ENCODE data around the gene OR6C65.
"Not testable (repeated sequence)": the region's sequence is repeated elsewhere in the genome, so short reads cannot be mapped to it uniquely, and the experiment has no call there.

Gene OR6C65

GRCh38 chr12:55400229-55400628 lies at the start of gene OR6C65:
Gene OR6C65, plus strand, starts transcription at chr12:55400529. Its CDS starts 0 bp downstream, at chr12:55400529.
- DNase-seq (ENCODE audit: low read depth) = no peak
- H3K4me3 ChIP-seq (ENCODE audit: low read depth, low read length) = no peak within 1 kb of the TSS

- DNase-seq (ENCODE audit: low read depth) = not testable (repeated sequence)
Measured at GRCh38 chr12:55355338-55355737, 45.0 kb upstream of the OR6C65 start.

GRCh38 chr12:55362675-55363074 lies 37.7 kb upstream of the OR6C65 start, which contains the start of gene OR6C75:
Gene OR6C75, plus strand, starts transcription at chr12:55362975. Its CDS starts 2,136 bp downstream, at chr12:55365111.
- DNase-seq (ENCODE audit: low read depth) = no peak
- H3K4me3 ChIP-seq (ENCODE audit: low read depth, low read length) = no peak within 1 kb of the TSS

More at GRCh38 chr12:55355338-55355737, 45.0 kb upstream of the OR6C65 start:
- H3K4me3 ChIP-seq (ENCODE audit: low read depth, low read length) = not testable (repeated sequence)

DNA sequence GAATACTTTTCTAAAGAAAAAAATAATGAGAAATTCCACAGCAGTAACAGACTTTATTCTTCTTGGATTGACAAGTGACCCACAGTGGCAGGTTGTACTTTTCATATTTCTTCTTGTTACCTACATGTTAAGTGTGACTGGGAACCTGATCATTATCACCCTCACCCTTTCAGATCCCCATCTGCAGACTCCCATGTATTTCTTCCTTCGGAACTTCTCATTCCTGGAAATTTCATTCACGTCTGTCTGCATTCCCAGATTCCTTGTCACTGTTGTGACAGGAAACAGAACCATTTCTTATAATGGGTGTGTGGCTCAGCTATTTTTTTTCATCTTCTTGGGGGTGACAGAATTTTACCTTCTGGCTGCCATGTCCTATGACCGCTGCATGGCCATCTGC lies 35.2 kb upstream of the OR6C65 start:
- no peak overlapping the region for H3K4me3 ChIP-seq (ENCODE audit: low read depth, low read length)
- DNase-seq (ENCODE audit: low read depth) = no peak

DNA sequence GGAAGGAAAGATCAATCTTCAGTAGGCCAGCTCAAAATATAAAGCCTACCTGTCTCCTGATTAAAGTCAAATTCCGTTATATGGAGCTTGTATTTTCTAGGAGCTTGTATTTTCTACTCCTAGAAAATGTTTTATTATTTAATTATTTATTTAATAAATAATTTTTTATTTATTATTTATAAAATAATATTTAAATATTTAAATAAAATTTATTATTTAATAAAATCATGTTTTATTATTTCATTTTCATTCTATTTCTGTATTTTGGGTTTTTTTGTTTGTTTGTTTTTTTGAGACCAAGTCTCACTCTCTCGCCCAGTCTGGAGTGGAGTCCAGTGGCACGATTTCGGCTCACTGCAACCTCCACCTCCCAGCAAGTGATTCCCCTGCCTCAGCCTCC lies 27.8 kb upstream of the OR6C65 start:
- H3K4me3 ChIP-seq (ENCODE audit: low read depth, low read length) = no peak overlapping the region
- no peak for DNase-seq (ENCODE audit: low read depth)

DNA sequence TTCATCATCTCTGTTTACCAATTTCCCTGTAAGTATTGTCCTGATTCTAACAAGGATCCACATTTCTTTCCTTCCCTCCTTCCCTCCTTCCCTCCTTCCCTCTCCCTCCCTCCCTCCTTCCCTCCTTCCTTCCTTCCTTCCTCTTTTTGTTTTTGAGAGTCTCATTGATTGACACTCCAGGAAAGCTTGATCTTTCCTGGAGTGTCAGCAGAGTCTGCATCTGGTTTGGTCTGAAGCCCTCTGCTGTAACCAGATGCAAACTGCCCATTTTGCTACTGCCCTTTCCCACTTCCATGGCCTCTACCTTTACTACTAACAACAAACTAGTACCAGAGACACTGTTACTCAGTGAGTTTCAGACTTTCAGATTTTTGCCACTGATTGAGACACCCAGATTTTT lies 14.4 kb upstream of the OR6C65 start:
- no peak for DNase-seq (ENCODE audit: low read depth)
- no peak overlapping the region for H3K4me3 ChIP-seq (ENCODE audit: low read depth, low read length)

GRCh38 chr12:55392032-55392795 lies 8.1 kb upstream of the OR6C65 start:
- no peak overlapping the region for H3K4me3 ChIP-seq (ENCODE audit: low read depth, low read length)
- no peak for DNase-seq (ENCODE audit: low read depth)

DNA sequence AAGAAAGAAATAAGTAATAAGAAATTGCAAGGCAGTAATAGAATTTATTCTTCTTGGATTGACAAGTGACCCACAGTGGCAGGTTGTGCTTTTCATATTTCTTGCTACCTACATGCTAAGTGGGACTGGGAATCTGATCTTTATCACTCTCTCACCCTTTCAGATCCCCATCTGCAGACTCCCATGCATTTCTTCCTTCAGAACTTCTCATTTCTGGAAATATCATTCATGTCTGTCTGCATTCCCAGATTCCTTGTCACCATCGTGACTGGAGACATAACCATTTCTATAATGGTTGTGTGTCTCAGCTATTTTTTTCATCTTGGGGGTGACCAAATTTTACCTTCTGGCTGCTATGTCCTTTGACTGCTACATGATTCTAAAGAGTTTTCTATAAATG lies 4.0 kb upstream of the OR6C65 start:
- no peak overlapping the region for H3K4me3 ChIP-seq (ENCODE audit: low read depth, low read length)
- DNase-seq (ENCODE audit: low read depth) = no peak

DNA sequence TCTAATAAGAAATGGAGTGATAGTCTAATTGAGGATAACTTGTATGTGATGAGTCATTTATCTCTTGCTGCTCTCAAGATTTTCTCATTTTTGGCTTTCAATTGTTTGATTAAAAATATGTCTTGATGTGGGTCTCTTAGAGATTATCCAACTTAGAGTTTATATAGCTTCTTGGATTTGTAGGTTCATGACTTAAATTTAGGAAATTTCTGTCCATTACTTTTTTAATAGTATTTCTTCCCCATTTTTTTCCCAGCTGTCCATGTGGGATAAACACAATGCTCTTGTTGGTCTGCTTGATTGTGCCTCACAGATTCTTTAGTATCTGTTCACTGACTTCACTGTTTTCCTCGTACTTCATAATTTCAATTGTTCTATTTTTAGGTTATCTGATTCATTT lies 7.5 kb downstream of the OR6C65 start:
- DNase-seq (ENCODE audit: low read depth) = no peak

GRCh38 chr12:55409133-55409532 lies 8.8 kb downstream of the OR6C65 start:
- not testable (repeated sequence) for DNase-seq (ENCODE audit: low read depth)

More for the DNA sequence above, 7.5 kb downstream of the OR6C65 start:
- H3K4me3 ChIP-seq (ENCODE audit: low read depth, low read length) = no peak overlapping the region

GRCh38 chr12:55412138-55412537 lies 11.8 kb downstream of the OR6C65 start:
- DNase-seq (ENCODE audit: low read depth); H3K4me3 ChIP-seq (ENCODE audit: low read depth, low read length): not testable (repeated sequence)

More at GRCh38 chr12:55409133-55409532, 8.8 kb downstream of the OR6C65 start:
- not testable (repeated sequence) for H3K4me3 ChIP-seq (ENCODE audit: low read depth, low read length)

DNA sequence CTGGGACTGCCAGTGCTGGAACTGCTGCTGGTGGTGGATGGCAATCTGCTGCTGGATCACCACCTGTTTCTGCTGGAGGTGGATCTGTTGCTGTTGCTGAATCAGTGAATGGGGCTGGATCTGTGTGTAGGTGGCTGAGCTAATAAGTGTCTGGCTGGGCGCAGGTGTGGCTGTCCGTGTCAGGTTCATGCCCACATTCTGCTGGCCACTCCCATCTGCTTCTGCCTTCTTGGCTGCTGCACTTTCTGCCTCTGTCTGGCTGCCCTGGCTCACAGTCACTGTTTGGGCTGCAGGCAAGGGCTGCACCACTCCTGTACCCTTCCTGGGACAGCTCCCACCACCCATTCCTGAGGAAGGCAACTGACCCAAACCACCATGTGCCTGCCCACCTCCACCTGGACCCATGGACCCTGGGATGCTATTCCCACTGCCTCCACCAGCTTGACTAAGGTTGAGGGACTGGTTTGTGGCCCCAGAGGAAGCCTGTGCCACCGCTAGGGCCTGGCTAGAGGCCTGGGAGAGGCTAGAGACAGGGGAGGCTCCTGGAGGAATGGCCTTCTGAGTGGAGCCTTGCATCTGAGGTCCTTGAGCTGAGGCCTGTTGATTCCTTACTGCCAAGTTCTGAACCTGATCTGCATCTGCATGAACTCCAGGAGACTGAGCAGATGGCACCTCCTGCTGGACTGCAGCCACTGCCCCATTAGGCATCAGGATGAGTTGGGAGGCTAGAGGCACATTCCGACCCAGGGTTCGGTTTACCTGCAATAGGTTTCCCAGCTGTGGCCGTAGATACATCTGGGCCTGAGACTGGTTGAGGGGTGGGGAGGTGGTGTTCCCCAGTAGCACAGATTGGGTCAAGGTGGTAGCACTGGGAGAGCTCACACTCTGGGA lies 13.4 kb downstream of the OR6C65 start:
- H3K4me3 ChIP-seq (ENCODE audit: low read depth, low read length); DNase-seq (ENCODE audit: low read depth): not testable (repeated sequence)

DNA sequence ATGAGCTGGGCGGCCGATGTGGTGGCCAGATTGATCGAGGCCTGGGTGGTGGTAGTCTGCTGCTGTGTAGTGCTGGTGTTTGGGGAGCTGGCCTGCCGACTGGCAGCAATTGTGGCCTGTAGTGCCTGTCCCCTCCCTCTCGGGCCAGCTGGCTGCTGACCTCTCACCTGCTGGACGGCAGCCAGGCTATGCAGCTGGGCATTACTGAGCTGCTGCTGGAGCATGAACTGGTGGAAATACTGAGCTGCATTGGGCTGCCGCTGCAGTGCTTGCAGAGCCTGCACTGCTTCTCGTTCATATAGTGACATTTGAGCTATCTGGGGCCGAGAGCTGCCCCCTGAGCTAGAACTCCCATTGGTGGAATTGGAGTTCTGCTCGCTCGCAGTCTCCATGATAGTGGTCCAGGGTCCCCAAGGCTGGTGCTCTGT lies 14.1 kb downstream of the OR6C65 start:
- DNase-seq (ENCODE audit: low read depth); H3K4me3 ChIP-seq (ENCODE audit: low read depth, low read length): not testable (repeated sequence)

DNA sequence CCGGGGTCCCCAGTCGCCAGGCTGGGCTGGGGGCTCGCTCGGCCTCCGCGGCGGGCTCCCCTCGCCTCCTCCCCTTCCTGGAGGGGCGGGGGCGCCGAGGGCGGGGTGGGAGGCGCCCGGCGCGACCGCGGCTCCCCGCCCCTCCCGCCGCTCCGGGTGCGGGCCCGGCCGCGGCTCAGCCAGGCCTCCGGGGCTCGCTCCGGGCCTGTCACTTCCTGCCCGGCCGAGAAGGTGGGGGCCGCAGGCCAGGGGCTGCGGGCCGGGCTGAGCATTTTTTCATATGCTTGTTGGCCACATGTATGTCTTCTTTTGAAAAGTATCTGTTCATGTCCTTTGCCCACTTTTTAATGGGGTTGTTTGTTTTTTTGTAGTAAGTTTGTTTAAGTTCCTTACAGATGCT lies 14.6 kb downstream of the OR6C65 start:
- not testable (repeated sequence) for DNase-seq (ENCODE audit: low read depth); H3K4me3 ChIP-seq (ENCODE audit: low read depth, low read length)

DNA sequence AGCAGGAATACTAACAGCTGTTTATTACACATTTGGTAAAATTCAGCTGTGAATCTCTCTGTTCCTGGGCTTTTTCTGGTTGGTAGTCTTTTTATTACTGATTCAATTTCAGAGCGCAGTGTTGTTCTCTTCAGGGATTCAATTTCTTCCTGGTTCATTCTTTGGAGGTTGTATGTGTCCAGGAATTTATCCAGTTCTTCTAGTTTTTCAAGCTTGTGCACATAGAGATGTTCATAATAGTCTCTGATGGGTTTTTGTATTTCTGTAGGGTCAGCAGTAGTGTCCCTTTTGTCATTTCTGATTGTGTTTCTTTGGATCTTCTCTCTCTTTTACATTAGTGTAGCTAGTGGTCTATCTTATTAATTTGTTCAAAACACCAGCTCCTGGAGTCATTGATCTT lies 16.6 kb downstream of the OR6C65 start:
- no peak for DNase-seq (ENCODE audit: low read depth)
- H3K4me3 ChIP-seq (ENCODE audit: low read depth, low read length) = no peak overlapping the region

DNA sequence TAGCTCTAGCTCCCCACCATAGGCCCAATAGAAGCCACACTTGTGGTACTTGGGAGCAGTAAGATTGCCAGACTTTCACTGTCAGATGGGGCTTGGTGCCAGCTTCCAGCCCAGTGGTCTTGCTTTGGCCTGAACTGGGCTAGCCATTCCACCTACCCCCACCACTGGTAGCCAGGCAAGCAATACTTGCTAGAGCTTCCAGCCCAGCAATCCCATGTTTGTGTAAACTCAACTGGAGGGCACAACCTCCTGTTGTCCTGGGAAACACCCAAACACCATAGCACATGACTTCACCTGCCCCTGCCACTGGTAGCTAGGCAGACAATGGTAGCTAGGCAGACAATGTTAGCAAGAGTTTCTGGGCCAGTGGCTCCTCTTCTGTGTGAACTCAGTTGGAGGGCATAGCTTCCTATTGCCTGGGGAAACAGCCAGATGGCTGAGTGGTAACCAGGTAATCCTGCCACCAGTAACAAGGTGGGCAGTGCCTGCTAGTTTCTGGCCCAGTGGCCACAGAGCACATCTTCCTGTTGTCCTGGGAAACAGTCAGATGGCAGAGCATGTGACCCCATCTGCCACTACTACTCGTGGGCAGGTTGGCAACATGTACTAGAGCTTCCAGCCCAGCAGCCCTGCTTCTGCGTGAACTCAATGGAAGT lies 20.1 kb downstream of the OR6C65 start:
- DNase-seq (ENCODE audit: low read depth) = no peak
- no peak overlapping the region for H3K4me3 ChIP-seq (ENCODE audit: low read depth, low read length)

- no peak for DNase-seq (ENCODE audit: low read depth)
- no peak within 1 kb of the TSS for H3K4me3 ChIP-seq (ENCODE audit: low read depth, low read length)
Measured at GRCh38 chr12:55425954-55426353, 25.6 kb downstream of the OR6C65 start, which contains the start of gene OR6C76. Gene OR6C76, plus strand, starts transcription at chr12:55426254. Its CDS starts 0 bp downstream, at chr12:55426254.

DNA sequence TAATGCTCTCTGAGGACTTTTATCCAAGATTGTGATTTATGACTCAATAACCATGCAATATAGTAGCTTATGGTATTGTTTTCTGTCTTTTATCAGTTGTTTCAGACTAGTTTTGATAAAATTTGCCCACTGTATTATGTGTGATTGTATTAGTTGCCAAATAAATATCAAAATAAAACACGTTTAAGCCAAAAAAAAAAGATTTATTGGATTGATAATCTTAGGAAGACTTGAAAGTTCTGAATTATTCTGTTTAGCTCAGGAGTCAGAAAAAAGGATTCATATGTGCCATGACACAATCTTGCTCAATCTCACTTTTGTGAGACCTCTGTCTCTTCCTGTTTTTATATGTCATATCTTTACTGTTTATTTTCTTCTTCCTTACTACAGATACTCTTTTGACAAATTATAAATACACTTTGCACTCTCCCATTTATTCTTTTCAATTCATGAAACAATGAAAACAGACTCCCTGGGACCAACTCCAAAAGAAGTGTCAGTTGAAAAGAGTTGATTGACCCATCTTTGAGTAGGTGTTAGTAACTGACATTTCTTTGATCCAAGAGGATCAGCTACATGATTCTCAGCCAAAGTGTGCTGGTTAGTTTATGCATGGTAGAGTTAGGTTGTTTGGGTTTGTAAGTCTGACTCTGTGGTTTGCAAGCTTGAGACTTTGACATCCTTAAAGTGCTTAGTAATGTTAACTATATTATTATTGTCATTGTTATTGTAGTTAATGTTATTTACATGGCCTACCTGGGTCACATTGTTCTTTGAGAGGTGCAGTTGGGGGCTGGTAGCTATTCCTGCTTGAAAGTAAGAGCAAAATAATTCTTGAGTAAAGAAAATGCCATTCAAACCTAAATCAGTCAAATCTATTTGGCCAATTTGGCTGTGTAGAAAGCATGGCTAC lies 28.3 kb downstream of the OR6C65 start:
- no peak for DNase-seq (ENCODE audit: low read depth)
- no peak overlapping the region for H3K4me3 ChIP-seq (ENCODE audit: low read depth, low read length)

DNA sequence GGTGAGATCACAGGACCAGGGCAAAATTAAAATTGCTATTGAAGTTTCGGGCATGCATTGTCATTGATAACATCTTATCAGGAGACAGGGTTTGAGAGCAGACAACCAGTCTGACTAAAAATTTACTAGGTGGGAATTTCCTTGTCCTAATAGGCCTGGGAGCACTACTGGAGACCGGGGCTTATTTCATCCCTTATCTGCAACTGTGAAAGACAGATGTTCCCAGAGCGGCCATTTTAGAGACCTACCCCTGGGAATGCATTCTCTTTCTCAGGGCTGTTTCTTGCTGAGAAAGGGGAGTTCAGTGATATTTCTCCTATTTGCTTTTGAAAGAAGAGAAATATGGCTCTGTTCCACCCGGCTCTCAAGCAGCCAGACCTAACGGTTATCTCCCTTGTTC lies 40.9 kb downstream of the OR6C65 start:
- H3K4me3 ChIP-seq (ENCODE audit: low read depth, low read length); DNase-seq (ENCODE audit: low read depth): not testable (repeated sequence)

Data from skeletal muscle cell (primary cell).